ENCODE results near the gene ARAP3. TPM values are rescaled to one million over a fixed set of nuclear protein-coding genes. Genes with fewer than 3 reads are reported as not detected.

Gene ARAP3
- total RNA-seq, 2 donors from 2014 or later: 3.9 to 4.6 TPM

GRCh38 chr5:141603923-141604717 lies 77.9 kb downstream of the ARAP3 start:
- H3K4me1 ChIP-seq: peaks cover 45% of the 10 kb centered on the region

More at GRCh38 chr5:141603923-141604717, 77.9 kb downstream of the ARAP3 start:
- DNase-seq (peak in 3 of 4 donors; percentile 28 to 75 (median 37)), ATAC-seq (peak; percentile 51)
- H3K36me3 ChIP-seq (replicated peaks in 1 of 2; ENCODE audit: insufficient read depth in 1 of 2, low read depth in 2 of 2): no peaks in the 10 kb centered on the region
- H3K9me3 ChIP-seq: no peaks in the 10 kb centered on the region
- TF ChIP-seq POLR2A (IDR thresholded peaks at IDR 0.05) (no peak), CTCF (IDR thresholded peaks at IDR 0.05) (no peak)
- no peaks in the 10 kb centered on the region for H3K27me3 ChIP-seq
- H3K27ac ChIP-seq: peak overlapping the region in 1 of 4 donors; percentile 62
- intact Hi-C loops (cut with DNase I): no loop called here
- 64 to 70% methylated on average over 6 of the region's 6 CpGs for WGBS, 2 donors
- no peak overlapping the region for H3K4me3 ChIP-seq

Other genes starting within 250 kb of the ARAP3 start
- gene PCDHGC3, start 206.3 kb downstream of the ARAP3 start, total RNA-seq: 10 to 100 TPM in 1 of 2 donors, 1 to 10 TPM in 1; 9.6 to 16.1 TPM
- 1 to 10 TPM; 1.6 to 2.0 TPM for gene PCDHGC4, start 197.2 kb downstream of the ARAP3 start, total RNA-seq
- 1 to 10 TPM; 2.0 to 3.1 TPM for gene PCDHGC5, start 193.1 kb downstream of the ARAP3 start, total RNA-seq
- 10 to 100 TPM; 28.3 to 47.0 TPM for gene DIAPH1, start 63.2 kb downstream of the ARAP3 start, total RNA-seq
- 10 to 100 TPM; 42.8 to 63.8 TPM for gene HDAC3, start 45.4 kb downstream of the ARAP3 start, total RNA-seq
- gene RELL2, start 45.2 kb downstream of the ARAP3 start, total RNA-seq: 1 to 10 TPM; 2.9 to 8.9 TPM
- 10 to 100 TPM; 34.8 to 40.9 TPM for gene FCHSD1, start 30.8 kb downstream of the ARAP3 start, total RNA-seq
- 10 to 100 TPM; 24.9 to 31.3 TPM for gene PCDH1, start 196.2 kb upstream of the ARAP3 start, total RNA-seq
- gene DELE1, start 241.6 kb upstream of the ARAP3 start, total RNA-seq: 100 to 1,000 TPM in 1 of 2 donors, 10 to 100 TPM in 1; 50.6 to 100 TPM

Data from body of pancreas (tissue), 4 donors.